HuH-7.5 (cell line): ENCODE results near the gene MADD.

ENCODE experiments used
- DNase-seq: peaks from one replicate; pipeline ENCODE4 v3.0.0; 2011; ENCODE audit warnings: low spot score

MADD gene

GRCh38 chr11:47357985-47358730, 88.2 kb downstream of the MADD start:
- DNase-seq: no peak

- no peak for DNase-seq
Measured at GRCh38 chr11:47358731-47359051, 88.8 kb downstream of the MADD start.

DNA sequence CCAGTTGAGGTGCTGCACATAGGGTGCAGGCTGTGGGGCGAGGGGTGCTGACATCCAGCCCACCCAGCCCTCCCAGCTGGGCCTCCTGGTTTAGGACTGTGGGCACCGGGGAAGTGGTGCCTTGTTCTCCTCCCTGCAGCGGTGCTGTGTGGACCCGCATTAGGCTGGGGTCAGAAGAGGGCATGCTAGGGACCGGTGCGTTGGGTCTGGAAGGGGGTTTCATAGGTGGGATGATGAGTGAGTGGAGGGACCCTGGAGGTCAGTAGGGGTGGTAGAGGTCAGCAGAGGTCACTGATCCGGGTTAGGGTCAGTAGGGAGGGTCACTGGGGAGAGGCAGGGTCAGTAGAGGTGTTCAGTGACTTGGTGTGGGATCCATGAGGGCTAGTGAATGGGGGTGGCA, 89.2 kb downstream of the MADD start:
- no peak for DNase-seq

- no peak for DNase-seq
Measured at GRCh38 chr11:47359586-47359985, 89.7 kb downstream of the MADD start.

- DNase-seq: no peak
Measured at GRCh38 chr11:47360341-47360740, 90.4 kb downstream of the MADD start.

DNA sequence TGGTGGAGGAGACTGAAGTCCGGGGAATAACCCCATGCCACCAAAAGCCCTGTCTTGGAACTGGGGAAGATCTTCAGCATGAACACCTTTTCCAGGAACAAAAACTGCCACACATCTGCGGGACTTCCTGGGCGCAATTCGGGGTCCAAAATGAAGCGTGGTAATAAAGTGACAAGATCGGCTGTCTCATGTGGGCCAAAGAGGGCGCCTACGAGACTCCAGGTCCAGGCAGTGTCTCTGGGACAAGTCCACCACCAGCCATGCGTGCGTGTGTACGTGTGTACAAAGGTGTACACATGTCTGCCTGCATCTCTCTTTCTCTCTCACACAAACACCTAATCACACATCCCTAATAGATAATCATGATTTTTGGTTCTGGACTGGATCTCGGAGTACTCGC, 91.5 kb downstream of the MADD start:
- DNase-seq: no peak

- no peak for DNase-seq
Measured at GRCh38 chr11:47366020-47366490, 96.1 kb downstream of the MADD start.

DNA sequence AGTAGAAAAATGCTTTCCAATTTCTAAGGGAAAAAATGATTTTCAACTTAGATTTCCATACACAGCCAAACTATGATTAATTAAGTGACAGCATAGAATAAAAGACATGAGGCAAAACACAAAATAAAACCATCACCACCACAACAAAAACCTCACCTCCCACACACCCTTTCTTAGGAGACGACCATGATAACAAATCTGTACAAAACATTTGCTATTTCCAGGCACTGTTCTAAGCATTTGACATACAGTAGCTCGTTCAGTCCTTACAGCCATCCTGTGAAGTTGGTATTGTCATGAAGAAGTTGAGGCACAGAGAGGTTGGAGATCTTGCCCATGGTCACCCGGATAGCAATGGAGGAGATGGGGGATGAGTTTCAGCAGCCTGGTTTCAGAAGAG, 99.7 kb downstream of the MADD start:
- DNase-seq: no peak

DNA sequence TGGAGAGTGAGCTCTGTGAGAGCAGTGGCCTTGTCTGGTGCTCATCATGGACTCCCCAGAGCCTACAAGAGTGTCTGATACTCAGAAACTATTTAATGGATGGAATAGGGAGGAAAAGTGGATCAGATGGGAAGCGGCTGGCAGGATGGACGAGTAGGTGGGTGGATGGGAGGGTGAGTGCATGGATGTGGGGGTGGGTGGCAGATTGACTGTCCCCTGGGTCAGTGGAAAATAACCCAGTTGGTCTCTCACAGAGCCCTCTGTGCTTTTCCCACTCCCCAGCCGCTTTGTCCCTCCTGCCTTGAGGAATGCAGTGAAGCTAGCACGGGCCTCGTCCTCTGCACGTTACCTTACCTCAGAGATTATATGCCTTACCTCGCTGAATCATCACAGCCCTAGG, 102.5 kb downstream of the MADD start:
- no peak for DNase-seq

DNA sequence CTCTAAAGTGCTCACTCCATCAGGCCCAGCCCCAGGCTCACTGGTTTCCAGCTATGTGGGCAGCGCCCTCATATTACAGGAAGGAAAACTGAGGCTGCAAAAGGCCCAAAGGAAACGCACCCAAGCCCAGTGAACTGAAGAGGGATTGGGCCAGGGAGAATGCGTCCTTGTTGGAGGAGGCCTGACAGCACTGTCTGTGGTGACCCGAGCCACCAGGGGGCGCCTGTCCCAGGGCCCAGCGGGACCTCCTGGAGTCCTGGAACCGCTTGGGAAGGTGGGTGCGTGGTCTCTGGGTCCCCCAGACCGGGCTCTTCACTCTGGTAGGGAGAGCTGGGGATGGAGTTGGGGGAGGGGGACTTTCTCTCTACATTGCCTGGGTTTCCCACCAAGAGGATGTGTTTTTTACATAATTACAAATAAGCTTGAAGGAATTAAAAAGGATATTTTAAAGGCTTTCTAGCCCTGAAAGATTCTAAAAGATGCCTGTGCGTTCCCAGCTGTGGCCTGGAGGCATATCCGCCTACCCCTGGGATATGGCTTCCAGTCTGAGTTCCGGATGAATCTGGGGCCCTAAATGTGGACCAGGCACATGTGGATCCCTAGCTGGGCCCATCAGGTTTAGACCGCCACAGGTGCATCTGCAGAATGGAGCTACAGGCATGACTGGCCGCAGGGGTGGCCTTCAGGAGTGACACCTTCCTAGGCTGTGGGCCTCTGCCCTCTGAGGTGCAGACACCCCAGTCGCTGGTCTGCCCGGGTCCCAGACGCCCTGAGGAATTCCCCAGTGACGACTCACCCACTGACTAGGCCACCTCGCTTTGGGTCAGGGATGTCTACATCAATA, 104.2 kb downstream of the MADD start:
- peak; percentile 81 for DNase-seq

DNA sequence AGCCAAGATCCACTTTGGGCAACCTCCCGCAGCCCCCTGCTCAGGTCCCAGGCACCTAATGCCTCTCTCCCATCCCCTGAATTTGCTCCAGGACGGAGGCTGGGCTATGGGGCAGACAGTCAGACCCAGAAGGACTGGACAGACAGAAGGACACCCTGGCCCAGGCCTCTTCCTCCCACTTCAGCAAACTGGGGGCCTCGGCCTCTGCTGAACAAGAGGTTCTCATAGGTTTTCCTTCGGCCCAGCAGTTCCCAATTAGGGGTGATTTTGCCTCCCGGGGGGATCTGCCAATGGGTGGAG, 104.7 kb downstream of the MADD start:
- DNase-seq: no peak

DNA sequence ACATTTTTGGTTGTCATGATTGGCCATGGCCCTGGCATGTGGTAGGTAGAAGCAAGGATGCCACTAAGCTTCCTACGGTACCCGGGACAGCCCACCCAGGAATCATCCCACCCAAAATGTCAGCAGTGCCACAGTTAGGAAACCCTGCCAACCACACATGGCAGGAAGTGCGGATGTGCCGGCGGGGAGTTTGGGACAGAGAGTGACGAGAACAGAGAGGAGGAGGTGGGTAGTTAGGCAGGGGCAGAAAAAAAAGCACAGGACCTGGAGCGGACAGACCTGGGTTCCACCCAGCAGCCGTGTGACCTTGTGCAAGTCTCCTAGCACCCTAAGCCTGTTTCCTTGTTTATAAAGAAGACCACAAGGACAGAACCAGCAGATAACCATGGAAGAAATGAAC, 105.1 kb downstream of the MADD start:
- DNase-seq: no peak

- DNase-seq: no peak
Measured at GRCh38 chr11:47375546-47376085, 105.7 kb downstream of the MADD start.

DNA sequence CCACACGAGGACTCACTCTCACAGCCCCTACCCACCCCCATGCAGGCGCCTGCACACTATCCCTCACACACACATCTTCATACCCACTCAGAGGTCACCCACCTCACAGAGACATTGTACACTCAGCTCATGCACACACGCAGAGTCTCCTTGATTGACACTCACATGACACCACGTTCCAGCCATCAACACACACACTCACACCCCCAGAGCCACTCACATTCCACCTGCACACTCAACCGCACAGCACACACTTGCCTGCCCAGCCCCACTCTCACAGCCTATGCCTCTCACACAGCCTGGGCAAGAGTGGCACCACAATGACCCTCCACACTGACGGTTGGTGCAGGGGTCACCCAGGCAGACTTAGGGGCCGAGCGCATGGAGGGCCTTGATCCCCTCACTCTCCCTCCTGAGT, 106.2 kb downstream of the MADD start:
- no peak for DNase-seq

DNA sequence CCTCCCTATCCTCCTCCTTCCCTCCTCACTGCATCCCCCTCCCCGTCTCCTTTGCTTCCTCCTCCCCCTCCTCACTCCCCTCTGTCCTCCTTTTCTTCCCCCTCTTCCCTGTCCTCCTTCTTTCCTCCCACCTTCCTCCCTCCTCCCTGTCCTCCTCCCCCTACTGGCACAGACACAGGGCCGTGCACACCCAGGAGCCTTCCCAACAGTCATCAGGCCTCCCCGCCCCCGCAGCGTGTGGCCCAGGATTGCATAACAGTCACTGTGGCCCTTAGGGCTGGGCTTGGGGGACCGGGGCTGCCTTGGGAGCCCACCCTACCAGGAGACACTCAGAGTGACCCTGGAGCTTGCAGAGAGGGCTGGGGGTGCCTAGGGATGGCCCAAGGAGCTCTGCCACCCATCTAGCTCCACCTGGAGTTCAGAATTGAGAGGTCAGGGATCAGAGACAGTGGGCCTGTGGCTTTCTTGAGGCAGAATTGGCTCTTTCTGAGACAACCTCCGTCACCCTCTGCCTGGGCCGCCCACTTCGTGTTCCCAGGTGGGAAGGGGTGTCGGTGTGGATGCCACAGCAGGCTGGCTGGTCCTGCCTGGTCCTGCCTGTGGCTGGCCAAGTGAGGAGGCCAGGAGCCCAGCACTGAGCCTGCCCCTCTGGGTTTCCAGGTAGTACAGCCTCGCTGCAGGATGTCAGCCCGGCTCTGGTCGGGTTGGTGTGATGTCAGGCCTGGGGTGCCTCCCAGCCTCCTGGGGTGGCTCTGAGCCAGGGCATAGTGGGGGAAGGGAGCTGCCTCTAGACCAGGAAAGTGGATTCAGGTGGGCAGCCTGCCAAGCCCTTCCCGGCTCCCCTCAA, 106.8 kb downstream of the MADD start:
- no peak for DNase-seq

- no peak for DNase-seq
Measured at GRCh38 chr11:47377571-47378009, 107.7 kb downstream of the MADD start.

DNA sequence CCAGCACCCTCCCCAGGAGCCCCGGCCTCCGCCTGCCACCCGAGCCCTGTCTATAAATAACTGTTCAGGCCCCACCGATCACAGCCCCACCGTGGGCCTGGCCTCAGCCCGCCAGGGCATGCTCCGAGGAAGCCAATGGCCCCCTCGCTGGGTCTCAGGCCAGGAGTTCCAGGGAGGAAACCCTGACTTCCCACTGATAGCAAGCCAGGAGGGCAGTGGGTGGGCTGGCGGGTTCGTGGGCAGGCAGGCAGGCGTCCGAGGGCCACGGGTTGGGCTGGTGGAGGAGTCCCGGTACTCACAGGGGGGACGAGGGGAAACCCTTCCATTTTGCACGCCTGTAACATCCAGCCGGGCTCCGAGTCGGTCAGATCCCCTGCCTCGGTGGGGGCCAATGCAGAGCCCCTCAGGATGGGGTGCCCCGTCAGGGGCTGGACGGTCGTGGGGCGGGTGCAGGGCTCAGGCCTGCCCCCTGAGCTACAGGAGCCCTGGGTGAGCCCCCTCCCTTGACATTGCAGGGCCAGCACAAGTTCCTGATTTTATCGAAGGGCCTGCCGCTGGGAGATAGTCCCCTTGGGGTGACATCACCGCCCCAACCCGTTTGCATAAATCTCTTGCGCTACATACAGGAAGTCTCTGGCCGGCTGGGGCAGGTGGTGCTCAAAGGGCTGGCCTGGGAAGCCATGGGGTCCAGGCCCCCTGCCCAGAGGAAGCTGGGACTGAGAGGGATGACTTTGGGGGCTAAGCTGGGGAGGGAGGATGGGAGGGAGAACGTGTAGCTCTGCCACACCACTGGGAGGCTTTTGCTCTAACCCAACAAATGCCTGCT, 108.3 kb downstream of the MADD start, which contains the start of gene SPI1:
SPI1 (minus strand) TSS at position 538 of the 826 bp plus-strand sequence; CDS start at position 344, 194 bp downstream.
- DNase-seq: no peak

GRCh38 chr11:47378836-47379170, 108.9 kb downstream of the MADD start:
- no peak for DNase-seq

- no peak for DNase-seq
Measured at GRCh38 chr11:47379317-47379716, 109.4 kb downstream of the MADD start.
